HL-60 (cell line): ENCODE results near the gene PRKAR2B.

Source experiments
- CTCF ChIP-seq: IDR thresholded peaks from one replicate; pipeline ENCODE4 v1.5.1; 2011; ENCODE audit warnings: low read length, control low read depth, inconsistent platforms; ENCODE audit not compliant: insufficient read depth
- POLR2AphosphoS5 ChIP-seq: IDR thresholded peaks from 2 replicates; pipeline ENCODE4 v1.6.1; 2012; ENCODE audit warnings: low read depth

GRCh38 chr7:107208024-107208521, 163.6 kb downstream of the PRKAR2B start:
- TF ChIP-seq CTCF (no peak), POLR2AphosphoS5 (no peak)
